ENCODE results near the gene CASP3. TPM values are rescaled to one million over a fixed set of nuclear protein-coding genes. Genes with fewer than 3 reads are reported as not detected.

Gene CASP3
- total RNA-seq, 2 experiments from 2014 or later: 25.8 to 44.7 TPM

- CTCF ChIA-PET (ENCODE audit: unreplicated experiment): interaction anchor here (0.6 to 0.8 kb wide), 2 partner anchors 14 to 44 kb away, joined by 3 read pairs; partner anchors contain the start of gene CENPU
- no peak overlapping the region for H3K4me2 ChIP-seq (ENCODE audit: low read length)
- intact Hi-C loops (cut with micrococcal nuclease; ENCODE audit: unreplicated experiment): no loop called here
- no peak for TF ChIP-seq CTCF (conservative IDR thresholded peaks at IDR 0.05; ENCODE audit: low read length)
- no peak for TF ChIP-seq EZH2phosphoT487 (IDR thresholded peaks at IDR 0.05; ENCODE audit: borderline replicate concordance, low read depth, low read length)
- H3K27ac ChIP-seq (ENCODE audit: low read depth, low read length, poor library complexity, severe bottlenecking): no peak overlapping the region
- no peaks in the 10 kb centered on the region for H4K20me1 ChIP-seq (ENCODE audit: insufficient read depth, low read length)
- BruUV-seq (replicated peaks): no TSS peak
- DNase-seq (ENCODE audit: low spot score): no peak
- POLR2A ChIA-PET: interaction anchor here (0.6 to 0.7 kb wide), 2 partner anchors 18 to 70 kb away, joined by 6 to 8 read pairs; no protein-coding TSS in a partner anchor
- peaks cover 39% of the 10 kb centered on the region for H3K36me3 ChIP-seq (ENCODE audit: insufficient read depth, low read length)
- no peaks in the 10 kb centered on the region for H3K79me2 ChIP-seq (ENCODE audit: insufficient read depth, low read depth, low read length)
- no peak overlapping the region for H3K4me3 ChIP-seq (ENCODE audit: low read depth, low read length, poor library complexity, severe bottlenecking)
- H3K9me2 ChIP-seq (ENCODE audit: insufficient read depth, low read length): no peaks in the 10 kb centered on the region
- H3K9me3 ChIP-seq (ENCODE audit: low read length): no peaks in the 10 kb centered on the region
- H2AFZ ChIP-seq (ENCODE audit: low read length): no peak overlapping the region
- no peaks in the 10 kb centered on the region for H3K4me1 ChIP-seq (ENCODE audit: insufficient read depth, low read length, poor library complexity, severe bottlenecking)
These were observed 40.4 kb upstream of the CASP3 start for GRCh38 chr4:184689681-184690080.

GRCh38 chr4:184688447-184688846 is 39.2 kb upstream of the CASP3 start:
- no peaks in the 10 kb centered on the region for H4K20me1 ChIP-seq (ENCODE audit: insufficient read depth, low read length)
- no peak overlapping the region for H2AFZ ChIP-seq (ENCODE audit: low read length)
- TF ChIP-seq CTCF (conservative IDR thresholded peaks at IDR 0.05; ENCODE audit: low read length) (no peak), EZH2phosphoT487 (IDR thresholded peaks at IDR 0.05; ENCODE audit: borderline replicate concordance, low read depth, low read length) (no peak)
- no peak overlapping the region for H3K4me2 ChIP-seq (ENCODE audit: low read length)
- H3K4me3 ChIP-seq (ENCODE audit: low read depth, low read length, poor library complexity, severe bottlenecking): no peak overlapping the region
- no peak for DNase-seq (ENCODE audit: low spot score)
- BruUV-seq (replicated peaks): no TSS peak
- H3K9me3 ChIP-seq (ENCODE audit: low read length): no peaks in the 10 kb centered on the region
- ChIA-PET POLR2A (interaction anchor here (0.6 to 0.7 kb wide), 3 partner anchors 20 to 969 kb away, joined by 3 to 5 read pairs (median 3); no protein-coding TSS in a partner anchor), CTCF (ENCODE audit: unreplicated experiment) (no interaction called here)
- no peak overlapping the region for H3K27ac ChIP-seq (ENCODE audit: low read depth, low read length, poor library complexity, severe bottlenecking)
- peaks cover 27% of the 10 kb centered on the region; the same call in 1 of the 2 replicates for H3K36me3 ChIP-seq (ENCODE audit: insufficient read depth, low read length)
- H3K9me2 ChIP-seq (ENCODE audit: insufficient read depth, low read length): no peaks in the 10 kb centered on the region
- intact Hi-C loops (cut with micrococcal nuclease; ENCODE audit: unreplicated experiment): no loop called here
- H3K4me1 ChIP-seq (ENCODE audit: insufficient read depth, low read length, poor library complexity, severe bottlenecking): no peaks in the 10 kb centered on the region
- no peaks in the 10 kb centered on the region for H3K79me2 ChIP-seq (ENCODE audit: insufficient read depth, low read depth, low read length)

GRCh38 chr4:184688005-184688404 is 38.8 kb upstream of the CASP3 start:
- POLR2A ChIA-PET: interaction anchor here (0.6 to 1.1 kb wide), 2 partner anchors 20 to 450 kb away, joined by 3 read pairs; no protein-coding TSS in a partner anchor
- Histone ChIP-seq H3K9me2 (ENCODE audit: insufficient read depth, low read length) (no peaks in the 10 kb centered on the region), H3K9me3 (ENCODE audit: low read length) (no peaks in the 10 kb centered on the region), H3K36me3 (ENCODE audit: insufficient read depth, low read length) (peaks cover 23% of the 10 kb centered on the region; the same call in 1 of the 2 replicates), H3K4me1 (ENCODE audit: insufficient read depth, low read length, poor library complexity, severe bottlenecking) (no peaks in the 10 kb centered on the region), H4K20me1 (ENCODE audit: insufficient read depth, low read length) (no peaks in the 10 kb centered on the region), H3K4me3 (ENCODE audit: low read depth, low read length, poor library complexity, severe bottlenecking) (no peak overlapping the region), H2AFZ (ENCODE audit: low read length) (no peak overlapping the region), H3K27ac (ENCODE audit: low read depth, low read length, poor library complexity, severe bottlenecking) (no peak overlapping the region), H3K79me2 (ENCODE audit: insufficient read depth, low read depth, low read length) (no peaks in the 10 kb centered on the region), H3K4me2 (ENCODE audit: low read length) (no peak overlapping the region)
- DNase-seq (ENCODE audit: low spot score): no peak
- intact Hi-C loops (cut with micrococcal nuclease; ENCODE audit: unreplicated experiment): no loop called here
- CTCF ChIA-PET (ENCODE audit: unreplicated experiment): no interaction called here
- BruUV-seq (replicated peaks): no TSS peak
- no peak for TF ChIP-seq CTCF (conservative IDR thresholded peaks at IDR 0.05; ENCODE audit: low read length)
- no peak for TF ChIP-seq EZH2phosphoT487 (IDR thresholded peaks at IDR 0.05; ENCODE audit: borderline replicate concordance, low read depth, low read length)
